LNCAP (cell line): ENCODE measurements around the gene PTS.

ENCODE experiments used
- TF ChIP-seq, protein P1 (sequence below): fragments of 450-650 bp; IDR thresholded peaks from 2 replicates; pipeline ENCODE4 v1.5.1; 2017; ENCODE audit warnings: mild to moderate bottlenecking

PTS gene

DNA sequence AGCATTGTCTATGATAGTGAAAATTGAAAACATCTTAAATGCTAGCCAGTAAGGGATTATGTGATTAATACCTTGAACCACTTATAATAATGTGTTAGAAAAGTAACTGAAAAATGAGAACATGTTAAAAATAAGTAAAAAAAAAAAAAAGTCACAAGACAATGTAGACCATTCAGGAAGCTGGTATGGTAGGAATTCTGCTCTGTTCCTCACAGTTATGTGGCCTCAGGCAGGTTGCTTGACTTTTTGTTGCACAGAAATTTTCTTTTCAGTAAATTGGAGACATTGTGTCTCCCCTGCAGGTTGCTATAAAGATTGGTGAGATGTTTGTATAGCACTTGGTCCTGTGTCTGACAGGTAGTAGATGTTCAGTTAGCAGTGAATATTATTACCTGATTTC, 51.7 kb downstream of the PTS start:
- TF ChIP-seq, protein P1, sequence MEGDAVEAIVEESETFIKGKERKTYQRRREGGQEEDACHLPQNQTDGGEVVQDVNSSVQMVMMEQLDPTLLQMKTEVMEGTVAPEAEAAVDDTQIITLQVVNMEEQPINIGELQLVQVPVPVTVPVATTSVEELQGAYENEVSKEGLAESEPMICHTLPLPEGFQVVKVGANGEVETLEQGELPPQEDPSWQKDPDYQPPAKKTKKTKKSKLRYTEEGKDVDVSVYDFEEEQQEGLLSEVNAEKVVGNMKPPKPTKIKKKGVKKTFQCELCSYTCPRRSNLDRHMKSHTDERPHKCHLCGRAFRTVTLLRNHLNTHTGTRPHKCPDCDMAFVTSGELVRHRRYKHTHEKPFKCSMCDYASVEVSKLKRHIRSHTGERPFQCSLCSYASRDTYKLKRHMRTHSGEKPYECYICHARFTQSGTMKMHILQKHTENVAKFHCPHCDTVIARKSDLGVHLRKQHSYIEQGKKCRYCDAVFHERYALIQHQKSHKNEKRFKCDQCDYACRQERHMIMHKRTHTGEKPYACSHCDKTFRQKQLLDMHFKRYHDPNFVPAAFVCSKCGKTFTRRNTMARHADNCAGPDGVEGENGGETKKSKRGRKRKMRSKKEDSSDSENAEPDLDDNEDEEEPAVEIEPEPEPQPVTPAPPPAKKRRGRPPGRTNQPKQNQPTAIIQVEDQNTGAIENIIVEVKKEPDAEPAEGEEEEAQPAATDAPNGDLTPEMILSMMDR: no peak

DNA sequence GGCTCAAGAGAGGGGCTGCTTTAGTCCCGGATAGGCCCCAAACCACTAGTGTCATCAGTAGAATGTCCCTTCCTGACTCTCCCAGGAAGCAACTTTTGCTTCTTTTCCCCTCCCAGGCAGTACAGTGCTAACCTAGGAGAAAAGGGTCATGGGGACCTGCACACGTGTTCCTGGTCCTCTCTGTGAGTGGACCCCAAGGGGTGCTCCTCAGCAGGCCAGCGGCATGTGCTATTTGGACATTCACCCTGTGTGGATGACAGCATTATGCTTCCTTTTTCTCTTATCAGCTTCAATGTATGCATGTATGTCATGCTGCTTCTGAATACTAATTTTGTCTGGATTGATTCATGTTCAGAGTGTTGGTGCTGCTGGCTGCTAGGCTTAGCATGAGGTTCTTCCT, 52.6 kb downstream of the PTS start:
- TF ChIP-seq, protein P1: no peak

DNA sequence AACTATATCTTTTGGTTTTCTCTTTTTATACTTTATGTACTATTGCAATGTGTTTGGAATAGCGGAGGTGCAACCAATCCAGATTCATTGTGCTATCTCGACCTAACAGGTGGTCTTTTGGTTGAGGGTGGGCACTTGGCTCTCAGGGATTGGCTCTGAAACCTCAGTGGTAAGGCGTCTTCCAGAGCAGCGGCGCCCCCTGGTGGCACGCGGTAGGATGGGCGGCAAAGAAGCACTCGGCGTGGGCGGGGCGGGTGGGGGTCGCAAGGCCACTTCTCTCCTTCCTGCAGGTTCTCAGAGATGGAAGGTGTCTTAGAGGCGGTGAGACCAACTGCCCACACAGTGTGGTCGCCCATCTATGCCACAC, 53.7 kb downstream of the PTS start:
- TF ChIP-seq, protein P1: peak; percentile 81

DNA sequence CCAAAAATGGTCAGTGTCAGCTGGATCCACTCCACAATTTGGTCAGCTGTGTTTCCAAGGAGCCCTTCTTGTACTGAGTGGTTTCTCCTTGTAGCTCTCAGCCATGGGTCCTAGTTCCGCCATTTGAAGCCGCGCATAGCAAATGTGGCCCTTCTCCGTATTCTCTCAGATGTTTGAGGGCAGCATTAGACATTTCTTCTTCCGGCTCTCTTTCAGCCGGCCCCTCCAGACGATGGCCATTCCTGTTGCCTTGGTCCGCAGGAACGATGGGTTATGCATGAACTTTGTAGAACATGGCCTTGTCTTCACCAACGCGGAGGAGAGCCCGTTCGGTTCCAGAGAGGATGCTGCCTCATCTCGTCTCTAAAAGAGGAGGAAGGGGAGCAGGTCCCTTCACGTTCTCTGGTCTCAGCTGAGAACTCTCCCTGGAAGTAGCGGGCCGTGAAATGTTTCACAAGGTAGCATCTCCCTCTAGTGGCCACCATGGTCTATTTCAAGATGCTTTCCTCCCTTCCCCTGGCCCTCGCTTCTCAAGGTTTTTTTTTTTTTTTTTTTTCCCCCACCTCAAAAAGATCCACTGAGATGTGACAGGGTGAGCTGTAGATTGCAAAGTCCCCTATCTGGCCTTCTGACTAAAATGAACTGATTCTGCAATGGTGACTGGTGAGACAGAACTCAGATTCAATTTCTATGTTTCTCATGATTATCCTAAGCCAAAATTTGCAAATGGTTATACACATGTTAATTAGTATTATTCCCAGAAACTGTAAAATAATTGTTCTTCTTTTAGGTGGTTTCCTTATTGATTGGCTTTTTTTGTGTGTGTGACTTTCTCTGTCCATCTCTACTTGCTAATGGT, 54.3 kb downstream of the PTS start:
- TF ChIP-seq, protein P1: peak; percentile 40; the same call in 1 of the 2 replicates

DNA sequence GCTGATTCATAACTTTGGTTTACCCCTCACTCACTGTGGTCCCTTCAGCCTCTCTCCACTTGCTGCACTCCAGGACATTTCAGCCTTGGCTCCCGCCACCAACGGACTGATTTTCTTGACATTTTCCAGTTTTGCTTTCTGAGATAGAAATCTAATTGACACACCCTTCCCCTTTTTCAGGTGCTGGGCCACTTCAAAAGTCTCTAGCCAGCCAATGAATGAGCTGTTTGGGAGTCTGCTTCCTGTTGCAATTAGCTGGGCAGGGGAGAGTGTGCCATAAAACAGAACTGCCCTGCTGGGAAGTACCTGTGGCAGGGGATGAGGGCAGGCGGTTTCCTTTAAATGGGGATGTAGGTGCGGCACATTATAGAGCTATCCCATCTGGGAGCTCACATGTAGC, 55.5 kb downstream of the PTS start:
- TF ChIP-seq, protein P1: no peak
